Spleen (tissue), 11 donors: Measurements from ENCODE around the gene TBC1D16. TPM values are rescaled to one million over a fixed set of nuclear protein-coding genes. Genes with fewer than 3 reads are reported as not detected.
A peak's percentile ranks its signal among the peaks of the same experiment; 100 is the strongest.

Experiments
- DNase-seq: peaks from one replicate; pipeline ENCODE4 v3.0.0-alpha.2; 2020
- H3K27ac ChIP-seq, 8 donors: fragments of 200-600 bp; sonication (generic) in 7 of 8; 1 replicate in 4 of 8; 2 replicates in 4 of 8; pipeline versions ENCODE4 v1.5.0 to v1.8.0; 2016 to 2021; ENCODE audit warnings: inconsistent platforms in 4 of 8, mild to moderate bottlenecking in 4 of 8, moderate library complexity in 1 of 8
- H3K27me3 ChIP-seq, 7 donors: fragments of 200-600 bp; sonication (generic) in 6 of 7; replicated peaks in 1 of 7; 1 replicate in 4 of 7; 2 replicates in 3 of 7; pipeline versions ENCODE4 v1.5.0 to v1.8.0; 2016 to 2021; ENCODE audit warnings: inconsistent platforms in 3 of 7, mild to moderate bottlenecking in 1 of 7
- H3K36me3 ChIP-seq, 6 donors: fragments of 200-600 bp; sonication (generic) in 5 of 6; 1 replicate in 4 of 6; 2 replicates in 2 of 6; pipeline versions ENCODE4 v1.5.0 to v1.8.0; 2016 to 2021; ENCODE audit warnings: inconsistent platforms in 2 of 6
- H3K4me1 ChIP-seq, 6 donors: fragments of 200-600 bp; sonication (generic) in 5 of 6; 1 replicate in 3 of 6; 2 replicates in 3 of 6; pipeline versions ENCODE4 v1.5.0 to v1.8.0; 2016 to 2021; ENCODE audit warnings: inconsistent platforms in 3 of 6
- H3K4me3 ChIP-seq, 8 donors: fragments of 200-600 bp; sonication (generic) in 7 of 8; 1 replicate in 4 of 8; 2 replicates in 4 of 8; pipeline versions ENCODE4 v1.5.0 to v1.8.0; 2016 to 2021; ENCODE audit warnings: inconsistent platforms in 4 of 8, mild to moderate bottlenecking in 4 of 8, moderate library complexity in 2 of 8
- H3K9me3 ChIP-seq, 8 donors: fragments of 200-600 bp; sonication (generic) in 7 of 8; 1 replicate in 4 of 8; 2 replicates in 4 of 8; pipeline versions ENCODE4 v1.5.0 to v1.8.0; 2016 to 2021; ENCODE audit warnings: inconsistent platforms in 4 of 8
- POLR2A ChIP-seq, 3 donors: fragments of 450-650 bp; IDR thresholded peaks; one replicate each; pipeline ENCODE4 v1.5.1; 2017; ENCODE audit warnings: antibody characterized with exemption in 3 of 3, mild to moderate bottlenecking in 1 of 3
- POLR2AphosphoS5 ChIP-seq, 3 donors: sonication (generic); formaldehyde crosslinking; IDR thresholded peaks; one replicate each; pipeline ENCODE4 v1.5.1; 2017; ENCODE audit warnings: antibody characterized with exemption in 3 of 3
- WGBS, 5 donors: extraction: QIAGEN DNeasy Blood & Tissue Kit in 3 of 5; methylation state at CpG; one replicate each; pipeline versions ENCODE4 v1.1.5 to v1.1.7; 2013 to 2018; 5-methylcytosine and 5-hydroxymethylcytosine counted together
- intact Hi-C: fragments of 100-400 bp; cut with DNase I; formaldehyde crosslinking; loops from one replicate; pipeline ENCODE4 v1.15.0; 2023; ENCODE audit warnings: low total_unique reads
- polyA plus RNA-seq, 3 donors: library from polyadenylated mRNA; stranded (reverse); fragments of 200-250 nt; gene quantifications; one replicate each; pipeline ENCODE4 v1.2.1, GENCODE V29; 2013
- total RNA-seq, 7 donors: library from RNA; depleted of rRNA in 3 of 7; stranded (reverse); fragments of >200 nt in 3 of 7; fragmentation: NEBNext Ultra II Directional in 4 of 7; extraction: Animal tissue kit (Norgen Biotek cat#: 25700) in 4 of 7; gene quantifications; one replicate each; pipeline versions ENCODE4 v1.1.0 to v1.2.1, GENCODE V29; 2016 to 2021
- TF ChIP-seq, protein P1 (sequence below), 11 experiments: fragments of 200-600 bp in 7 of 11; fragments of 450-650 bp in 4 of 11; sonication (generic) in 4 of 11; IDR thresholded peaks in 8 of 11; conservative IDR thresholded peaks in 3 of 11; 1 replicate in 7 of 11; 2 replicates in 4 of 11; pipeline versions ENCODE4 v1.4.0 to v1.8.0; 2016 to 2021; ENCODE audit warnings: antibody characterized with exemption in 11 of 11, inconsistent platforms in 4 of 11, mild to moderate bottlenecking in 1 of 11
- donor health status: healthy with polysubstance abuse.
- donor health status: DM: no; HTN: no; CAD: no; lungs with moderate emphysema.
- donor health status: DM: no; HTN: no; CAD: no.
- donor health status: Bipolar disorder and iron deficiency.
- donor health status: healthy.
- donor health status: DM: no; HTN: no; CAD: no.
- donor health status: DM: yes; HTN: yes; CAD: no.

TBC1D16 gene
- total and polyA plus RNA-seq, 10 donors: 1.3 to 33.6 (median 15.7) TPM

DNA sequence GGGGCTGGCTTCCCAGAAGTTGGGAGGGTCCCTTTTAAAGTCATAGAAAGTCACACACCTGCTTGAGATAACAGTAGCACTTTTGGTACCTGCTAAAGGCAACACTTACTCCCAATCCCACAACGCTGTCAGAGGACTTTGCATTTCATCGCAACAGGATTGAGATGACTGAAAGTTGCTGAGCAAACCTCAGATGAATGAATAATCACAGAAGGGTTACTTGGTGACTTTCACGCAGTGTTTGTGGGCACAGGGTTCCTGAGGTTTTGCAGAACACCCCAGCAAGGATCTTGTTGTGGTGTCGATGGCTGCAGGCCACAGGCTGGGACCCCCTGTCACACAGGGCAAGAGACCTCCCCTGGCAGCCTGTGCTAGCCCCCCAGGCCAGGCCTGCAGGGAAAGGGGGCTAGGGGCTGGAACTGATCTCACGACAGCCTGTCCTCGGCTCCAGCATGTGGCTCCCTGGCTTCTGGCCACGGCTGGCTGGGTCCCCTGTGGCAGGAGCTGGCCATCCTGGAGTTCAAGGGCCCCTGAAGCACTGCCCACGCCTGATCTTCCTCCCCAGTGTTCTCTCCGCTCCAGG, 117.0 kb downstream of the TBC1D16 start:
- WGBS, 5 donors: 56 to 73% (median 66%) methylated on average over 4 to 9 of the region's 9 CpGs
- Histone ChIP-seq H3K36me3 (no peaks in the 10 kb centered on the region), H3K27ac (peak overlapping the region in 2 of 8 donors; percentile 30 to 56), H3K9me3 (no peaks in the 10 kb centered on the region), H3K4me1 (peaks cover 0 to 47% (median 22%) of the 10 kb centered on the region in 6 donors), H3K4me3 (no peak overlapping the region), H3K27me3 (peaks cover 0 to 84% (median 3%) of the 10 kb centered on the region in 7 donors)
- intact Hi-C loops: no loop called here
- no peak for DNase-seq
- TF ChIP-seq POLR2A (IDR thresholded peaks at IDR 0.05): no peak
- no peak for TF ChIP-seq POLR2AphosphoS5 (IDR thresholded peaks at IDR 0.05)

DNA sequence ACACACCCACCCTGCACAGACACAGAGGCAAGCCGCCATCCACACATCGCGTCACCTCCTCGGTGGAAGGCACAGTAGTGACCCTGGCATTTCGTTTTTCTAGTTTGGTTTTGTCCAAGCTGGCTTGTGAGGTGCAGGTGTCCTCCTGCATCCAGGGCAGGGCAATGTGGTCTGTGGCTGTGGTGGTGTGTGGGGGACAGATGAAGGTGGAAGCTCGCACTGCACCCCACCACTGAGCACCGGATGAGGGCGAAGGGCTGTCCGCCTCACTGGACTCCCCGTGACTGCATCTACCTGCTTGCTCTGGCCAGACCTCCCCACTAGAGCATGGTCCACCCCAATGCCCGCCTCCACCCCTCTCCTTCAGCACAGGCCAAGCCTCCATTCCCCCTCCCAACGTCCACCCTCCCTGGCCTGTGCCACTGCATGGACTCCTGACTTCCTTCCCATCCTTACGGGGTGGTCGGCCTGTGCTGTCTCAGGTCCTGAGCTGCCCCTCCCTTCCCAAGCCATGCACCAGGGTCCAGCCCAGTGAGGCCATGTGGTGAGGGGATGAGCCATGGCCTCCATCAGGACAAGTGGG, 117.7 kb downstream of the TBC1D16 start:
- intact Hi-C loops: no loop called here
- no peak for TF ChIP-seq POLR2A (IDR thresholded peaks at IDR 0.05)
- no peak for TF ChIP-seq POLR2AphosphoS5 (IDR thresholded peaks at IDR 0.05)
- TF ChIP-seq, protein P1, sequence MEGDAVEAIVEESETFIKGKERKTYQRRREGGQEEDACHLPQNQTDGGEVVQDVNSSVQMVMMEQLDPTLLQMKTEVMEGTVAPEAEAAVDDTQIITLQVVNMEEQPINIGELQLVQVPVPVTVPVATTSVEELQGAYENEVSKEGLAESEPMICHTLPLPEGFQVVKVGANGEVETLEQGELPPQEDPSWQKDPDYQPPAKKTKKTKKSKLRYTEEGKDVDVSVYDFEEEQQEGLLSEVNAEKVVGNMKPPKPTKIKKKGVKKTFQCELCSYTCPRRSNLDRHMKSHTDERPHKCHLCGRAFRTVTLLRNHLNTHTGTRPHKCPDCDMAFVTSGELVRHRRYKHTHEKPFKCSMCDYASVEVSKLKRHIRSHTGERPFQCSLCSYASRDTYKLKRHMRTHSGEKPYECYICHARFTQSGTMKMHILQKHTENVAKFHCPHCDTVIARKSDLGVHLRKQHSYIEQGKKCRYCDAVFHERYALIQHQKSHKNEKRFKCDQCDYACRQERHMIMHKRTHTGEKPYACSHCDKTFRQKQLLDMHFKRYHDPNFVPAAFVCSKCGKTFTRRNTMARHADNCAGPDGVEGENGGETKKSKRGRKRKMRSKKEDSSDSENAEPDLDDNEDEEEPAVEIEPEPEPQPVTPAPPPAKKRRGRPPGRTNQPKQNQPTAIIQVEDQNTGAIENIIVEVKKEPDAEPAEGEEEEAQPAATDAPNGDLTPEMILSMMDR (IDR thresholded peaks at IDR 0.05 in 8 of 11, conservative IDR thresholded peaks at IDR 0.05 in 3 of 11): no peak
- no peak overlapping the region for H3K27ac ChIP-seq
- no peaks in the 10 kb centered on the region for H3K9me3 ChIP-seq
- H3K36me3 ChIP-seq: no peaks in the 10 kb centered on the region
- H3K27me3 ChIP-seq: peaks cover 0 to 85% (median 3%) of the 10 kb centered on the region in 7 donors
- peaks cover 0 to 47% (median 22%) of the 10 kb centered on the region in 6 donors for H3K4me1 ChIP-seq
- 78 to 94% (median 85%) methylated on average over 9 to 14 of the region's 14 CpGs for WGBS, 5 donors
- no peak overlapping the region for H3K4me3 ChIP-seq
- peak; percentile 63 for DNase-seq

DNA sequence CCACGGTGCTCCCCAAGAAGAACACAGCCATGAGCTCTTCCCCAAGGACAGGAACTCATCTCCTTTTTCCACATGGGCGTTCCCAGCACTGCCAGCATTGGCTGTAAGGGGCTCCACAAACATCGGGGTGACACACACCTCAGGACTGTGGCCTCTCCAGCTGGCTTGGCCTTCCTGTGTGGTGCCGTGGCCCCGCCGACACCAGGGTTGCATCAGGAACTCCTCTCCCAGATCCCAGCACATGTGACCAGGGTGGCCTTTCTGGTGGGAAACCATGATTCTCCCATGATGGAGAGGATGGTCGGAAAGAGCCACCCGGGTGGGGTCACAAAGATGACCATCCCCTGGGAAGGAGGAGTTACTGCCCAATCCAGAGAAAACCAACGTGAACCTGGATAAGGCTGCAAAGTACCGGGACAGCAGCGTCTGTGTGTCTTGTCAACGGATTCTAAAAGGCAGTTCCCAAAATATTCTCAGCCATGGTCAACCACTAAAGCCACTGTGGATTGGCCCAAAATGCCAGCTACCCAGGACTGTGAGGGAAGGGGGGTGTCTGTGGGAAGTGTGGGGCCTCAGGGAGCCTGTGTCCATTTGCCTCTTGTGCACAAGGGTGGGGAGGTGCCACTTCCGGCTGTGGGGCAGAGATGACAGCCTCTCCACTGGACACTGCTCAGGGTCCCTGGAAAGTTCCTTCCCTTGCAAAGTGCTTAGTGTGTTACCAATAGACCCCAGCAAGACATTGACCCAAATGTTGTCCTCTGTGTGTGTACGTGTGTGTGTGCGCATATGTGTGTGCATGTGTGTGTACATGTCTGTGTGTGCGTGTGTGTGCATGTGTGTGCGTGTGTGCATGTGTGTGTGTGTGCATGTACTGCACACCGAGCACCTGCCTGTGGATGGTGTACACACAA, 118.4 kb downstream of the TBC1D16 start:
- Histone ChIP-seq H3K4me1 (peaks cover 0 to 45% (median 21%) of the 10 kb centered on the region in 6 donors), H3K27ac (no peak overlapping the region), H3K27me3 (peaks cover 0 to 82% (median 3%) of the 10 kb centered on the region in 7 donors), H3K9me3 (no peaks in the 10 kb centered on the region), H3K36me3 (no peaks in the 10 kb centered on the region), H3K4me3 (no peak overlapping the region)
- WGBS, 5 donors: 83 to 92% (median 86%) methylated on average over 15 to 18 of the region's 18 CpGs
- DNase-seq: peak; percentile 46
- no peak for TF ChIP-seq POLR2AphosphoS5 (IDR thresholded peaks at IDR 0.05)
- TF ChIP-seq, protein P1 (IDR thresholded peaks at IDR 0.05 in 8 of 11, conservative IDR thresholded peaks at IDR 0.05 in 3 of 11): no peak
- no peak for TF ChIP-seq POLR2A (IDR thresholded peaks at IDR 0.05)
- intact Hi-C loops: no loop called here

DNA sequence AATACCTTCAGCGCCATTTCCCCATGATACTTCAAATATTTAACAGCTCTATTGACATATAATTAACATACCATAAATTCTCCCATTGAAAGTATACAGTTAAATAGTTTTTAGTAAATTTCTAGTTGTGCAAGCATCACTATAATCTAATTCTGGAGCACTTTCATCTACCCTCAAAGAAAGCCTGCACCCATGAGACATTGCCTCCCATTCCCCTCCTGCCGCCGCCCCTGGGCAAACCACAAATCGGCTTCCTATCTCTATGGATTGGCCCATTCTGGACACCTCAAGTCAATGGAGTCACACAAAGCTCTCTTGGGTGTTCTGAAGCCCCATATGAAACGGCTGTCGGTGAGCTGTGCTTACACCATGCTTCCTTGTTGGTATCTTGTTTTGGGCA, 119.2 kb downstream of the TBC1D16 start:
- 85 to 91% (median 87%) methylated on average over 6 of the region's 6 CpGs for WGBS, 5 donors
- Histone ChIP-seq H3K4me1 (peaks cover 0 to 37% (median 15%) of the 10 kb centered on the region in 6 donors), H3K27ac (no peak overlapping the region), H3K27me3 (peaks cover 0 to 74% (median 3%) of the 10 kb centered on the region in 7 donors), H3K9me3 (no peaks in the 10 kb centered on the region), H3K36me3 (no peaks in the 10 kb centered on the region), H3K4me3 (no peak overlapping the region)
- TF ChIP-seq POLR2AphosphoS5 (IDR thresholded peaks at IDR 0.05): no peak
- TF ChIP-seq POLR2A (IDR thresholded peaks at IDR 0.05): no peak
- TF ChIP-seq, protein P1 (IDR thresholded peaks at IDR 0.05 in 8 of 11, conservative IDR thresholded peaks at IDR 0.05 in 3 of 11): peak in 1 of 11 experiments; percentile 6
- intact Hi-C loops: no loop called here
- peak; percentile 17 for DNase-seq
